SIG-M5 treated with dmso at 0.1 percent for 504 hours (cell line): ENCODE data around the gene ANKEF1.

ENCODE experiments used
- DNase-seq: peaks from one replicate; lab custom pipeline; 2025; ENCODE audit not compliant: unreplicated experiment; lab: John Stamatoyannopoulos, UW

Gene ANKEF1

DNA sequence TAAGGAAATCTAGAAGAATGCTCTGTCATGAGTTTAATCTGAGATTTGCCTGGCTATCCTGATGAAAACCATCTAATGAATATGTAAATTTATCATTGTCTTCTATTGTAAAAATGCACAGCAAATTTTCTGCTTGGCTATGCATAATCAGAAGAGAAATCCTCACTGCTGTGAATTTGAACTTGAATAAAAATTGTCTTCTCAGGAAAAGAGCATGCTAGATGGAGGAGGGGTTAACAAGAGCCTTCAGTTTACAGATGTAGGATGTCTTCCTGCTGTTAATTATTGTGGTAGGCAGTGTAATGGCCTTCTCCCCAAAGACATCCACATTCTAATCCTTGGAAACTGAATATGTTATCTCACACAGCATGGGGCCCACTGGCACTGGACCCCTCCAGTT is 45.8 kb downstream of the ANKEF1 start:
- no peak for DNase-seq

GRCh38 chr20:10089871-10090587 is 55.2 kb downstream of the ANKEF1 start:
- DNase-seq: no peak

GRCh38 chr20:10090588-10091166 is 55.9 kb downstream of the ANKEF1 start:
- peak; percentile 58 for DNase-seq

DNA sequence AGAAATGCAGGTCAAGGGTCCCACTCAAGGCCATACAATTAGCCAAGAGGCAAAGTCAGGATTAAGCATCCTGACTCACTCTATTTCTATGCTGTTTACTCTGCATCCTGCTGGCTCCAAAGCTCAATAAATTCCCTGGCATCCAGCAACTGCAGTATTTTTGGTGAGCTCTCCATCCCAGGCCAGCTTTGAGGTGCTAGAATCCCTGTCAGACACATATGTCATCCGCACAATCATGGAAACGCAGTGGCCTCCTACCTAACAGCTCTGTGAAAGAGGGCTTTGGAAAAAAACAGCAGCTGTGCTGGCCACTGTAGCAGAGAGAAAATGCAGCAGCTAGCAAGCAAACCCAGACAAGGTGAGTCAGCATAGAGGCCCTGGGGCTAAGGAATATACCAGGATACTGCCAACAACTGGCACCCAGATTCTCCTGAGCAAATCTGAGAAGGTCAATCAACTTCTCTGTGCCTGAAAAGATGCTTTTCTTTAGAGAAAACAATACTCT is 58.4 kb downstream of the ANKEF1 start:
- DNase-seq: no peak

DNA sequence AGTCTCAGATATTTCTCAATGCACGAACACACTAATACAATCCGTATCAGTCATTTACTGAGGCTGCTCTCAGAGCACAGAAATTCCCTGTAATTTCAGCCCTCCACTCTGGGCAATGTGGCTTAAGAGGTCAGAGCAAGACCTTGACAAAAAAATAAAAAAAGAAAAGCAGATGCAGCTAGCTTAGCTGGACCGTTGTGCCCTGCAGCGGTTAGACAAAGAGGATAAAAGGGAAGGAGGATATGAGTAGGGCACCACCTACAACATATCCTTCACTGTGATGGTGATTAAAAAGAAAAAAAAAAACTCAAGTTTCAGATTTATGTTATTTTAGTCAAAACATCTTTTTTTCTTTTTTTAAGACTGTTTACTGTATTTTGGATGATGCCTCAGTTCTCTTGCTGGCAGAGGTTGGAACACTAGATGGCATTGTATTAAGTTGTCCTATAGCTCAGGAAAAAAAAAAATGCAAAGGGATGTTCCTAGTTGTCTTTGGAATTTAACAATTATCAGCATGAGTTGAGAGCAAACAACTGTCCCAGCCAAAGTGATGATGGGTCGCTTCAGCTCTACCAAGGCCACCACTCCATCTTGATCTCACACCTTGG is 59.9 kb downstream of the ANKEF1 start:
- no peak for DNase-seq

DNA sequence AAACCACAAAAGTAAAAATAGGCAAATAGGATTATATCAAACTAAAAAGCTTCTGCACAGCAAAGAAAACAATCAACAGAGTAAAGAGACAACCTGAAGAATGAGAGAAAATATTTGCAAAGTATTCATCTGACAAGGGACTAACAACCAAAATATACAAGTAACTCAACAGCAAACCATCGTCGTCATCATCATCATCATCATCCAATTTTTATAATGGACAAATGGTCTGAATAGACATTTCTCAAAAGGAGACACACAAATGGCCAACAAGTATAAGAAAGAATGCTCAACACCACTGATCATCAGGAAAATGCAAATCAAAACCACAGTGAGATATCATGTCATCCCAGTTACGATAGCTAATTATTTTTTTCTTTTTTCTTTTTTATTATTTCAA is 62.0 kb downstream of the ANKEF1 start:
- DNase-seq: no peak

DNA sequence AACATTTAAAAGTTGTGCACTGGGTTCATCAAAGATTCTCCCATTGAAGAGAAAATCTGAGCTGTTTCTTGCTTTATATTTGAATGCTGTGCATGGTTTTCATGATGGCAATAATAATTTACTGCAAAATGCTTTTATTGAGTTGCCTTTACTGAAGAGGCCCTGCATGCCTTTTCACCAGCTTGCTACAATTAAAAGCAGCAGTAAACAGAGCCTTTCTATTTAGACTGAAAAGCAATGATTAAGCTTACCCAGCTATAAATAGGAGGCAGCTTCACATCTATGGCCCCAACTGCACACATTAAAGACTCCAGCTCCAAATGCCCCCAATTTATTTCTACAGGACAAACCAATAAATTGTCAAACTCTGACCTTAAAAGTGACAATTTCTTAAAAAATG is 70.3 kb downstream of the ANKEF1 start:
- DNase-seq: no peak
